Activated T-cell treated with anti-CD3 and anti-CD28 coated beads, Interleukin-2, amount 50 U/mL, for 48 hours (primary cell): ENCODE data around the gene GALNT17.

Source experiments
- DNase-seq, 2 experiments: peaks; one replicate each; pipeline ENCODE4 v3.0.0-alpha.2; 2020

The GALNT17 gene

DNA sequence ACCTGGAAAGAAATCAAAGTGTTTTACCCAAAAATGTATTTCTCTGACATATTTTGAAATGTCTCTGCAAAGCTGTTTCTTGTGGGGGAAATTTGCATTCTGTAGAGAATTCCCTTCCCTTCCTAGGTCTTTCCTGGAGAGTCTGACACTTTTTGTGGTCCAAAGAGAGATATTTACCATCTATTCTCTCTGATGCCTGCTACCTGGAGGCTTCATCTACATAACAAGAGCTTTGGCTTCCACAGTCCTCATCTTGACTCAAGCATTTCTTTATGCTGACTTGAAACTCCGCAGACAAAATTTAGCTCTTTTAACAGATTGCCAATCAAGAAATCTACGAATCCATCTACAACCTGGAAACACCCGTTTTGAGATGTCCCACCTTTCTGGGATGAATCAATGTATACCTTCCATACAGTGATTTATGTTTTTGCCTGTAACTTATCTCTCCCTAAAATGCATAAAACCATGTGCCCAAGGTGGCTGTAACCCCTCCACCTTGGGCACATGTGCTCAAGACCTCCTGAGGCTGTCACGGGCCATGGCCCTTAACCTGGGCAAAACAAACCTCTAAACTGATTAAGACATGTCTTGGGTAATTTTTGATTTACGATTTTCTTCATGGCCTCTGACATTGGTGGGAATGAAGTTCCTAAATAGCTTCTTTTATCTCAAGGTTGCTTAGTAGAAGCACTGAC is 334.7 kb downstream of the GALNT17 start:
- DNase-seq, result no peak

DNA sequence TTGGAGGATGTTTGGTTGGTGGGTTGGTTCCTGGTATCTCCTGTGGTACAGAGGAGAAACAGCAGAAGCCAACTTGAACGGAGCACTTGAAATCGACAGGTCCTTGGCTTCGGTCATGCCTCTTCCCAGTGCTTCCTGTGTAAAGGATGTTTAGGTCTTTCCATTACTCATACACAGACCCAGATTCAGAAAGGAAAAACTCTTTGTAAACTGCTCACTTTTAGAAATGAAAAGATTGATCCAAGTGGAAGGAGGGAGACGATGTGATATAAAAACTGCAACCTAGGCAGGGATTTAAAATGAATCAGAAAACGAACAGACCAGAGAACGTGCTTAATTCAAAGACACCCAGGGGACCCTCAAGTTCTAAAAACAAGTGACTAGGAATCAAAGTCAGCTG is 338.4 kb downstream of the GALNT17 start:
- DNase-seq, result no peak

DNA sequence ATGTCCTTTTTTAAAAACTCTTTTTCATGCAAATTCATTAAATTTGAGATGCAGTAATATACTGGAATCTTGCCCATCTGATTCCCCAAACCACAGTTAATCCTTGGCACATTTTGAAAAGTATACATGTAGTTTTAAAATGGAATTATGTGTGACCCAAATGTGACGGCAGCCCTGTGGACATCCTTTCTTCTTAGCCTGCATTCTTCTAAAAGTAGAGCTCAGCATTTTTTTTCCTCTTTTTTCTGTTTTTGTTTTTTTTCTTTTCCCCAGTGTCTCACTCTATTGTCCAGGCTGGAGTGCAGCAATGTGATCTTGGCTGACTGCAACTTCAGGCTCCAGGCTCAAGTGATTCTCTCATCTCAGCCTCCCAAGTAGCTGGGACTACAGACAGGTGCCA is 338.9 kb downstream of the GALNT17 start:
- DNase-seq, result no peak

DNA sequence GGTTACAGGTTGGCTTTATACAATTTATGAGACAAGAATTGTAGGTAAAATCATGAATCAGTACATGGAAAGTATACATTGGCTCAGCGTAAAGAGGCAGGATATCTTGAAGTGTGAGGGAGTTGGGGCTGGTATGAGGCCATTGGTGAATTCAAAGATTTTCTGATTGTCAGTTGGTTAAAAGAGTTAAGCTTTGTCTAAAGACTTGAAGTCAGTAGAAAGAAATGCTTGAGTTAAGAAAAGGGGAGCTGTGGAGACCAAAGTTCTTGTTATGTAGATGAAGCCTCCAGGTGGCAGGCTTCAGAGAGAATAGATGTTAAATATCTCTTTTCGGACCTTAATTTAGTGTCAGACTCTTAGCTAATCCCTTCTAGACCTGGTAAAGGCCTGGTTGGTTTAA is 341.0 kb downstream of the GALNT17 start:
- DNase-seq, result no peak

DNA sequence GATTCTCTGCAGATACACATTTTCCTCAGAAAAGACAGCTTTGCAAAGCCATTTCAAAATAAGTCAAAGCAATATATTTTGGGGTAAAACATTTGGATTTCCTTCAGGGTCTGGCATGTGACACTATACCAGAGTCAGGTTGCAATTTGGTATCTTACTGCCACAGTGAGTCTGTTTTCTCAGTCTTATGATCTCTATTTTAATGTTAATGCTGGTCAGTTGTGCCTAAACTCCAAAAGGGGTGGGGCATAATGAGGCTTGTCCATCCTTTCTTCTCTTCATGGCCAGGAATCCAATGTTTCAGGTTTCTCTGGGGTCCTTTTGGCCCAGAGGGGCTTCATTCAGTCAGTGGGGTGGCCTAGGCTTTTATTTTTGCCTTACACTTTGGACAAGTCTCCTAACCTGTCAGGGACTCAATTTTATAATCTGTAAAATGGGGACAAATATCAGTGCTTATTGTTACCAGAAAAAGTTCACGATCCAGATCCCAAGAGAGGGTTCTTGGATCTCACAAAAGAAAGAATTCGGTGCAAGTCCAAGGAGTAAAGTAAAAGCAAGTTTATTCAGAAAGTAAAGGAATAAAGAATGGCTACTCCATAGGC is 341.5 kb downstream of the GALNT17 start:
- no peak for DNase-seq

DNA sequence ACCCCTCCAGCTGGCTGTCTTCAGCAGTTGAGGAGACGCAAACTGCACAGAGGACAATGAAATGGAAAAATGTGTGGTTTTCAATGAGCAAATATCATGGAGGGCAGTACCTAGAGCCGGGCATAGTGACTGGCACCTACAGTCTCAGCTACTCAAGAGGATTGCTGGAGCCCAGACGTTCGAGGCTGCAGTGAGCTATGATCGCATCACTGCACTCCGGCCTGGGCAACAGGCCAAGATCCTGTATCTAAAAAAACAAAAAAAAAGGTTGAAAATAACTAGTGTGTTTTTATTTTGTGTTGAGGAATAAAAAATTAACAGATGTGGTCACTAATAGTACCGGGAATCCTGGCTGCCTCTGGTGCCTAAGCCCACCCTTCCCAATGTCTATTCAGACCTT is 345.5 kb downstream of the GALNT17 start:
- no peak for DNase-seq

DNA sequence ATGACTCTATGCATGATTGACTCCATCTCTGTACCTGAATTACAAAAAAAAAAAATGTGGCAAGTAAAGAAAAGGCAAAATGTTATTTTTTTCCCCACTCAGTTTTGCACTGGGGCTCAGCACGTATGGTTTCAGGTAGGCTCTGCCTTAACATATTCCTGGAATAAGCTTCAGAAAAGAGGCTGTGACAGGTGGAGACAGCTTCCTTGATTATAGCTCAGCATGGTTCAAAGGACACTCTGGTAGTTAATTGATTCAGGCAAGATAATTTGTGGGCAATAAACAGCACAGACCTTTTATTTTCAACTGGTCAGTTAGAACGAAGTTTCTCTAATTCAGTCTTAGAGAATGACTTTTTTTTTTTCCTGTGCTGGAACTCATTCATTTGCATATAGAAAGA is 347.3 kb downstream of the GALNT17 start:
- no peak for DNase-seq

DNA sequence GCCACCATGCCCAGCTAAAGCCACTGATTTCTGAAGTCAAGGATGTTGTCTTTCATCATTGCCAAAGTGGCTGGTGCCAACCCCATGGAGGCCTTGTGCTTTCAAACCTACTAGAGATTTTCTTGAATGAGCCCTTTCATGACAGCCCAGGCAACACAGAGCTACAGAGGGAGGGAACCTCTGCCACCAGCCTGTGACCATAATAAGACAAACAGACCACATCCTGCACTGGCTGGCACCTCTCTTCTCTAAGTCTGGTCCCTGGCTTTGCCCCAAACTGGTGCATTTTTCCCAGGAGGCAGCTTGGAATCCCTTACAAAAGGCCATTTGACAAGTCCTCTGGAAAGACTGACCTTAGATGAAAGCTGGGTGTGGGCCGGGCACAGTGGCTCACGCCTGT is 348.8 kb downstream of the GALNT17 start:
- DNase-seq, result no peak

DNA sequence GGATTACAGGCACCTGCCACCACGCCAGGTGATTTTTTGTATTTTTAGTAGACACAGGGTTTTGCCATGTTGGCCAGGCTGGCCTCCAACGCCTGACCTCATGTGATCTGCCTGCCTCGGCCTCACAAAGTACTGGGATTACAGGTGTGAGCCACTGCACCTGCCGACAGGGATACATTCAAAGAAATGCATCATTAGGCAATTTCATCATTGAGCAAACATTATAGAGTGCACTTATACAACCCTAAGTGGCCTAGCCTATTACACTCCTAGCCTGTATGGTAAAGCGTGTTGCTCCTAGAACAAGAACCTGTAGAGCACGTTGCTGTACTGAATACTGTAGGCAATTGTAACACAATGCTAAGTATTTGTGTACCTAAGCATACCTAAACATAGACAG is 350.3 kb downstream of the GALNT17 start:
- DNase-seq, result no peak

DNA sequence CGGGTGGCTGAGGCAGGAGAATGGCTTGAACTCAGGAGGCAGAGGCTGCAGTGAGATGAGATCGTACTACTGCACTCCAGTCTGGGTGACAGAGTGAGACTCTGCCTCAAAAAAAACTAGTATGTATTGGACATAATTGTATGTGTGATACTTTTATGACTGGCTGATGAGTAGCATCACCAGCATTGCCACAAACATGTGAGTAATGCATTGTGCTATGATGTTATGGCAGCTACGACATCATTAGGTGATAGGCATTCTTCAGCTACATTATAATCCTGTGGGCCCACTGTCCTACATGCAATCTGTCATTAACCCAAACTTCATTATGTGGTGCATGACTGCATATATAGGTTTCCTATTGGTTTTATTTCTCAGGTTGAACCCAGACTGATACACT is 352.4 kb downstream of the GALNT17 start:
- DNase-seq, result no peak

DNA sequence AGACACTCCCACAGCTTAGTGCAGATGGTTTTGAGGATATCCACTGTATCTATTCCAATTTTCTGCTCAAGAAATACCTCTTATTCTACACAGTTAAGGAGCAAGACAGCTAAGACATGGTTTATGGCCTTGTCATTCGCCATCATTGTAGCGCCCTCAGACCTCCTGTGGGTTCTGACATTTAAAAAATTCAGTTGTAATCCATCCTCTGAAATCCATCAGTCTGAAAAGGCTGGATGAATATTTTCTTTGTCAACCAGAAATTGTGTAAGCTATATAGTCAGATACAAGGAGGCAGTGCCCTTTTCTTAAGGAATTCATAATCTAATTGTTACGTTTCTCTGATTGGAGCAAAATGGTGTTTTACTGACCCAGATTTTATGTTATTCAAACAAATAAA is 353.6 kb downstream of the GALNT17 start:
- no peak for DNase-seq

DNA sequence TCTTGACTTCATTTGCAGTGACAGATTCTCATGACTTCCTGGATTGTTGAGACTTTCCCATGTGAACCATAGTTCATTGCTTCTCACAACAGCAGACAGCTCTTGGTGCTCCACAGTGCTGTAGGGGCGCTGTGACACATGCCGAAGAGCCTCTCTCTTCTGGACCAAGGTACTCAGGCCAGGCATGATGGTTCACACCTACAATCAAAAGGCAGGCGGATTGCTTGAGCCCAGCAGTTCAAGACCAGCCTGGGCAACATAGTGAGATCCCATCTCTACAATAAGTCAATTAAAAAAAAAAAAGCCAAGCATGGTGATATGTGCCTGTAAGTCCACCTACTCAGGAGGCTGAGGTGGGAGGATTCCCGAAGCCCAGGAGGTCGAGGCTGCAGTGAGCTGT is 354.5 kb downstream of the GALNT17 start:
- no peak for DNase-seq

DNA sequence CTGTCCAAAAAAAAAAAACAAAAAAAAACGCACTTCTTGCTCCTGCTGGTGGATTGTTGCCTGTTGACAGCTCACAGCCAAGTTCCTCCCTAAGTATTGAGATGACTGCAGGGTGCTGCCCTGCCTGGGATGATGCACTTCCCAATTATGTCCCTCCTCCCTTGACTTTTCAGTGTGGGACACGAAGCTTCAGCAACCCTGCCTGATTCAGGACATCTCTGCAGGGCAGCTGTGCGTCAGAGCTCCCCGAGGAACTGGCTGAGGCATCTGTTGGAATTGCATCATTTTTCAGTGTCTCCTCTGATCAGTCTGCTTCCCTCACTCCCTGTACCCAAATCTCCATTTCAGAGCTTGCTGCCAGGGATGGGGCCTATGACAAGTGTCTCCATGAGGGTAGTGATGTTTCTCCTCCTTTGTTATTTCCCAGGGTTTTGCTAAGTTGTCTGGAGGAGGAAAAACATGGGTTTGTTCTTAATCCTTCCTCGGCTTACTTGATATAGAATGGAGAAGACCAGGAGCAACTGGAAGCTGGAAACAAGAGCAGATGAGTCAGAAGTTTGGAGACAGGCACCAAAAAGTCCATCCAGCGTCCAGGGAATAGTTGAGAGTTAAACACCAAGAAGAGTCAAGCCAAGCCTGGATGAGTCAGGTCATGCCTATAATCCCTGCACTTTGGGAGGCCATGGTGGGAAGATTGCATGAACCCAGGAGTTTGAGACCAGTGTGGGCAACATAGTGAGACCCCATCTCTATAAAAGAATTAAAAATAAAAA is 355.1 kb downstream of the GALNT17 start:
- DNase-seq, result no peak

DNA sequence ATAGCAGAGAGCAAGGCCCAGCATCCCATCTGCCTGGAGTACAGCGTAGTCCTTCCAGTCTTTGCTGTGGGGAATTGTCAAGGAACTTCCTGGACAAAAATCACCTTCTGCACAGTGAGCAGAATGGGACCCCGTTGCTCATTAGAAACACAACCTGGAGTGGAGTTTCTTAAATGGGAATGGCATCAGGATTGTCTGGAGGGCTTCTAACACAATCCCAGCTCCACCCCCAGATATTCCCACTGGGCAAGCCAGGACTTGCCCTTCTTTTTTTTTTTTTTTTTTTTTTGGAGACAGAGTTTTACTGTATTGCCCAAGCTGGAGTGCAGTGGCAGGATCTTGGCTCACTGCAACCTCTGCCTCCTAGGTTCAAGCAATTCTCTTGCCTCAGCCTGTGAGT is 356.4 kb downstream of the GALNT17 start:
- DNase-seq, result no peak

DNA sequence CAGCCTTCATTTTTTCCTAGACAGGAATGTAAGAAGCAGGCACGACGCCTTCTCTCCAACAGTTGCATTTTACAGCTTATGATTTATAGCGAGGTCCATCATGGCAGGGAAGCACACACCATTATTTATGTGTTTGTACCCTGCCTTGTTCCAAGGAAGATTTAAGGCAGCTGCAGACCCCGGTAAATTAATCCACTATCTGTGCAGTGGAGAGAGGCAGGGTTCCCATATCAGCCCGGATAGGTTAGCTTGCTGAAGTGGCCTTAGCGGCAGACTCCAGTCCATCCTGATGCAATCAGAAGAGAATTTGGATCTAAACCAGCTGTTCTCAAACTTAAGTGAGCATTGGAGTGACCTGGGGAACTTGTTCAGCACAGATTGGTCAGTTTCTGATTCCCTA is 359.4 kb downstream of the GALNT17 start:
- DNase-seq, result no peak

DNA sequence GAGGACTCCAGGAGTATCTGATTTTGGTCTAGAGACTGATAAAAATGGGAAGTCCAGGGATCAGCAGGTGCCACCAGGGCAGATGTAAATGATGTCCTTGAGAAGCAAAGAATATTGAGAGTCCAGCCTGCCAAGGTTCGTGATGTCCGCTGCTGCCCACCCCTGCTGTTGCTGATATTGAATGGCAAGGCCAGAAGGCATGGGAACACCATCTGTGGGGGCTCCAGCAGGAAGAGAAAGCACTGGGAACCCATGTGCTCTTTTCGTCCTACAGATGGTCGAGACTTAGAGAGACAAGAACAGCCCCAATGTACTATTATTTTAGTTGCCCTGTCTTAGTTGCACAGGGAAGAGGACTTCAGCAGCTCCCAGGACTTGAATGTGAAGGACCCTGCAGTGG is 363.9 kb downstream of the GALNT17 start:
- no peak for DNase-seq

DNA sequence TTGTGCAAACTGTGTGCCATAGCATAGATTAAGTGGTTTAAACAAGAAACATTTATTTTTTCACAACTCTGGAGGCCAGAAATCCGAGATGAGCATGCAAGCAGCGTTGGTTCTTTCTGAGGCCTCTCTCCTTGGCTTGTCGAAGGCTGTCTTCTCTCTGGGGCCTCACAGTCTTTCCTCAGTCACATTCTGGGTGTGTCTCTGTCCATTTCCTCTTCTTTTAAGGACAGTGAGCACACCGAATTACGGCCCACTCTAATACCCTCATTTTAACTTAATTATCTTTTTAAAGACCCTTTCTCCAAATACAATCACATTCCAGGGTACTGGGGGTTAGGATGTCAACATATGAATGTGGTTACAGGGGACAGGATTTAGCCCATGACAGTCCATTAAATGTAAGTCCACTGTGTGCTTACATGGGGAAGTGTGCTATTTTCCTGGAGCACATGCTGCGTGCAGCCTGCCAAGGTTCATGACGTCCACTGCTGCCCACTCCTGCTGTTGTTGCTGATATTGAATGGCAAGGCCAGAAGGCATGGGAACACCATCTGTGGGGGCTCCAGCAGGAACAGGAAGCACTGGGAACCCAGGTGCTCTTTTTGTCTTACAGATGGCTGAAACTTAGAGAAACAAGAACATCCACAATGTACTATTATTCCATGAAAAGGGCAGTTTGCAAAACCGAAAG is 365.5 kb downstream of the GALNT17 start:
- DNase-seq, result no peak

DNA sequence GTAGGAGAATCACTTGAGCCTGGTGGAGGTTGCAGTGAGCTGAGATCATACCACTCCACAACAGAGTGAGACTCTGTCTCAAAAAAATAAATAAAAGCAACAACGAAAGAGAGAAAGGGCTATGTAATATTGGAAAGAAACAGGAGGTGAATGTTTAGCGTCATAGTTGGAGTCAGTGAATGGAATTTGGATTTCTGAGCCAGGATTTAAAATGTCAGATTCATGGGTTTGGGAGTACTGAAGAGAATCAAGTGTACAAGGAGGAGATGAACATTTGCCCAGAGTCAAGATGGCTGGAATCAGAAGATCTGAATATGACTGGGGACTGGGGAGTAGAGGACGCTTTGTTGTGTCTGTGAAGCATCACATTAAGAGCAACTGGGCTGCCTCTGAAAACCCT is 366.4 kb downstream of the GALNT17 start:
- no peak for DNase-seq

DNA sequence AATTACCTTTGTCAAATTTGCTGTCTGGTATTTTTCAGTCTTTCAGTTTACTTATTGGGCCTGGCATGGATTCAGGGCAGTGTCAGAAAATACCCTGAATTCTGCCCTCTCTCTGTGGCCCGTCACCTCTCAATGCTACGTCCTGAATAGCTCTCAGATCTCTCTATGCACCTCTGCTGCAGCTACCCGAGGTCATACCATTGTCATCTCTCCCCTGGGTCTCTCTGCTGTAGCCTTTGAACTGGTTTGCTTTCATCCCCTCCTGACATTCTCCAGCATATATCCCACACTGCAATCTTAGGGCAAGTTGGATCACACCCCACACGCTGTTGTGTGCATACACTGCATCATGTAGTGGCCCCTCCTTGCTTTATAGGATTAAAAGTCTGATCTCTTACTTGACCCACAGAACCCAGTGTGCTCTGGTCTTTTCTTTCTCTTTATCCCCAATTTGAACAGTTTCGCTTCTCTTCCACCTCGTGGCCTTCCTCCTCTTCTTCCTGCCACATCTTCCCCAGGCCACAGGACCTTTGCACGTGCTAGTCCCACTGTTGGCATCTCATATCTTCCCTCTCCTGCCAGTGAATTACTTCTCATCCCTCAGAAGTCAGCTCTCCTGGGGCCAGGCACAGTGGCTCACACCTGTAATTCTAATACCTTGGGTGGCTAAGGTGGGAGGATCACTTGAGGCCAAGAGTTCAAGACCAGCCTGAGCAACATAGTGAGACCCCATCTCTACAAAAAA is 372.9 kb downstream of the GALNT17 start:
- DNase-seq, result no peak

DNA sequence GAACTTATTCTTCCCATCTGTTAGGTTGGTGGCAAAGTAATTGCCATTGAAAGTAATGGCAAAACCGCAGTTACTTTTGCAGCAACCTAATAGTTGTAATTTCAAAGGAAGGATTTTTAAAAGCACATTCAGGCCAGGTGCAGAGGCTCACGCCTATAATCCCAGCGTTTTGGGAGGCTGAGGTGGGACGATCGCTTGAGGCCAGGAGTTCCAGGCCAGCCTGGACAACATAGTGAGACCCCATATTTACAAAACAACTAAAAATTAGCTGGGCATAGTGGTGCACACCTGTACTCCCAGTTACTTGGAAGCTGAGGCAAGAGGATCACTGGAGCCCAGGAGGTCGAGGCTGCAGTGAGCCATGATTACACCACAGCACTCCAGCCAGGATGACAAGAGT is 374.9 kb downstream of the GALNT17 start:
- DNase-seq, result no peak

DNA sequence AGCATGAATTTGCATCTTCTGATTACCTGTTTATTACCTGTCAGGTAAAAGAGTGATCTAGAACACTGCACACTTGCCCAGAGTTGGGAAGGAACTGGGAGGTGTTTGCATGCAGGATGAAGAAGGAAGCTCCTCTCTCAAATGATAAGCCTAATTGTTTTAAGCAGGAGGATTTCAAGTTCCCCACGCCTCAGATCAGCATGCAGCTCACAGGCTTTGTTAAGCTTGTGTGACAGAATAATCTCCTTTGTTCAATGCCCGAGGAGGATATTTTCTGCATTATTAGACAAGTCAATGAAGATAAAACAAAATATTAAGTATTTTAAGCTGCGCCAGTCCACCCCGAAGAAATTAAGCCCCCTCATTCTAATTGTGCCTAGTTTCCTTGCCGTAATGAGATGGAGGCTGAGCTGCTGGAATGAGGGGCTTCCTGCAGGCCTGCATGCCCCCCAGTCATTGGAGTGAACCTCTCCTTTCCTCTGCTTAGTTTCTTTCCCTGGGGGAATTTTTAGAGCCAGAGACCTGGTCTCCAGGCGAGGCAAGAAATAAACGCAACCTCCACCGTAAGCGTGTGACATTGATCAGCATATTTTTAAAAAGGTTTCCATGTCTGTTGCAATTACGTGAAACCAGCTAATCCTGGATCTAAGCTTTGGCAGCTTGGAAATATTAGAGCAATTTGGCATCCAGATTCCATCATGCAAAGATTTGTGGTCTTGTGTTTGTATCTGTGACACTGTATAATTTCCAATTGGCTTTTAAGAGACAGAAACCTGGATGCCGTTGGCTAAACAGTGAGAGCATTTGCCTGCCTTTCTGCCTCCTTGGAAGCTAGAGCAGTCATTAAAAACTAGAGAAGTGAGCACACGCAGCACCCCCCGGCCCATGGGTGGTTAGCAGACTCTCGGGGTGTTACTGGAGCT is 376.0 kb downstream of the GALNT17 start:
- no peak for DNase-seq

DNA sequence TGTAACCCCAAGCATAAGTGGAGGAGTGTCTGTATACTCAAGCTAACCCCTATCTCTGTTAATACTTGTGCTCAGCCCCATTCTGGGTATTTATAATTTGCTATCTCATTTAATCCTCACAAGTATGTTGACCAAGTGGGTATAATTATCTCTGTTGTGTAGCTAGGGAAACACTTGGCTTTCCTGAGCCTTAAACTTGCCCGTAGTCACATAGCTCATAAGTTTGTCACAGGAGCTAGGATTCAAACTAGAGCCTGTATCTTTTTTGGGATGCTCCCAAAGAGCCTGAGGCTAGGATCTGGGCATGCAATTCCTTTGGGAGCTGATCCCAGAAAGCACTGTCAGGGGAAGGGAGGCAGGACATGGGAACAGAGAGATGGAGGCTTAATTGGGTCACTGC is 377.4 kb downstream of the GALNT17 start:
- DNase-seq, result no peak
